ENCODE data around the gene CRB2.

Gene CRB2

GRCh38 chr9:123424552-123425225, 68.7 kb downstream of the CRB2 start:
- DNase-seq, result no peak

- DNase-seq, result no peak
Measured at GRCh38 chr9:123425261-123425821, 69.3 kb downstream of the CRB2 start.

GRCh38 chr9:123425836-123426365, 69.9 kb downstream of the CRB2 start:
- no peak for DNase-seq

- DNase-seq, result peak; percentile 54
Measured at GRCh38 chr9:123426406-123426805, 70.4 kb downstream of the CRB2 start.
